K562 (cell line): ENCODE data around the gene SRF. TPM values are rescaled to one million over a fixed set of nuclear protein-coding genes. Genes with fewer than 3 reads are reported as not detected.

Experiments used
- DACH1 ChIP-seq: fragments of 450-650 bp; IDR thresholded peaks from 2 replicates; pipeline ENCODE4 v1.6.1; 2018; ENCODE audit not compliant: partially characterized antibody
- ETV5 ChIP-seq: sonication (generic); formaldehyde crosslinking; IDR thresholded peaks from 2 replicates; pipeline ENCODE4 v1.4.0; 2020; ENCODE audit warnings: low read depth, mild to moderate bottlenecking, missing genetic modification reagents
- FOXA1 ChIP-seq: fragments of 450-650 bp; IDR thresholded peaks from 2 replicates; pipeline ENCODE4 v1.6.1; 2016; ENCODE audit warnings: mild to moderate bottlenecking, borderline replicate concordance
- FOXK1 ChIP-seq: sonication (generic); formaldehyde crosslinking; IDR thresholded peaks from 2 replicates; pipeline ENCODE4 v1.8.0; 2022; ENCODE audit warnings: missing genetic modification reagents, mild to moderate bottlenecking, borderline replicate concordance
- FOXK2 ChIP-seq, 2 experiments: fragments of 450-650 bp; IDR thresholded peaks in 1 of 2; conservative IDR thresholded peaks in 1 of 2; 2 replicates each; pipeline ENCODE4 v1.6.1; 2016; ENCODE audit warnings: low read depth in 2 of 2, mild to moderate bottlenecking in 1 of 2
- IRF2 ChIP-seq: sonication (generic); formaldehyde crosslinking; IDR thresholded peaks from 2 replicates; pipeline ENCODE4 v1.8.1; 2022; ENCODE audit warnings: mild to moderate bottlenecking, missing genetic modification reagents
- KDM1A ChIP-seq, 2 experiments: fragments of 450-650 bp; IDR thresholded peaks; 2 replicates each; pipeline ENCODE4 v1.6.1; 2016; ENCODE audit warnings: mild to moderate bottlenecking in 2 of 2
- KLF13 ChIP-seq: fragments of 450-650 bp; IDR thresholded peaks from 2 replicates; pipeline ENCODE4 v1.6.1; 2016; ENCODE audit warnings: missing genetic modification characterization, low read depth, mild to moderate bottlenecking, missing compliant biosample characterization, moderate library complexity, borderline replicate concordance
- SRSF3 ChIP-seq: fragments of 200-400 bp; formaldehyde crosslinking; IDR thresholded peaks from 2 replicates; pipeline ENCODE4 v1.6.1; 2016; ENCODE audit warnings: mild to moderate bottlenecking, low read length, moderate library complexity; ENCODE audit not compliant: insufficient read depth
- TAF7 ChIP-seq: fragments of 450-650 bp; IDR thresholded peaks from 2 replicates; pipeline ENCODE4 v1.6.1; 2016; ENCODE audit warnings: missing genetic modification characterization, missing compliant biosample characterization
- TARDBP ChIP-seq: fragments of 450-650 bp; IDR thresholded peaks from 2 replicates; pipeline ENCODE4 v1.6.1; 2016
- XRCC5 ChIP-seq: fragments of 200-400 bp; formaldehyde crosslinking; IDR thresholded peaks from 2 replicates; pipeline ENCODE4 v1.6.1; 2017; ENCODE audit warnings: low read depth, mild to moderate bottlenecking, low read length
- ZFP36 ChIP-seq: fragments of 150-350 bp; IDR thresholded peaks from 2 replicates; pipeline ENCODE4 v1.6.1; 2018; ENCODE audit warnings: low read length, low read depth; ENCODE audit not compliant: partially characterized antibody
- ZNF282 ChIP-seq: sonication (generic); formaldehyde crosslinking; IDR thresholded peaks from 2 replicates; pipeline ENCODE4 v1.8.1; 2023; ENCODE audit warnings: missing genetic modification reagents
- ZNF324 ChIP-seq: fragments of 250-450 bp; sonication (Bioruptor Pico); IDR thresholded peaks from 2 replicates; pipeline ENCODE4 v1.4.0; 2020; ENCODE audit warnings: mild to moderate bottlenecking
- ZNF354B ChIP-seq: fragments of 250-450 bp; sonication (Bioruptor Pico); IDR thresholded peaks from 2 replicates; pipeline ENCODE4 v1.4.0; 2020
- ZNF408 ChIP-seq: fragments of 250-450 bp; sonication (Bioruptor Pico); IDR thresholded peaks from 2 replicates; pipeline ENCODE4 v1.4.0; 2020; ENCODE audit warnings: low read depth, mild to moderate bottlenecking, moderate library complexity
- ZNF584 ChIP-seq: fragments of 200-800 bp; sonication (Bioruptor generic); IDR thresholded peaks from 2 replicates; pipeline ENCODE4 v1.6.1; 2016; ENCODE audit warnings: low read depth, mild to moderate bottlenecking, missing genetic modification characterization, missing compliant biosample characterization
- ZNF76 ChIP-seq: fragments of 250-450 bp; sonication (Bioruptor Pico); IDR thresholded peaks from 2 replicates; pipeline ENCODE4 v1.4.0; 2020; ENCODE audit warnings: mild to moderate bottlenecking, moderate library complexity, borderline replicate concordance
- ZNF79 ChIP-seq: fragments of 250-450 bp; sonication (Bioruptor Pico); IDR thresholded peaks from 2 replicates; pipeline ENCODE4 v1.4.0; 2020; ENCODE audit warnings: low read depth, mild to moderate bottlenecking, moderate library complexity
- ZZZ3 ChIP-seq: fragments of 450-650 bp; IDR thresholded peaks from 2 replicates; pipeline ENCODE4 v1.6.1; 2016; ENCODE audit warnings: antibody characterized with exemption, mild to moderate bottlenecking, moderate library complexity
- polyA plus RNA-seq, 8 experiments: library from polyadenylated mRNA; depleted of rRNA in 4 of 8; stranded (reverse) in 5 of 8; unstranded in 3 of 8; fragments of >200 nt; fragmentation: Nextera tagmentation in 2 of 8; fragmentation: Illumina TruSeq in 1 of 8; extraction: Ambion mirVana in 2 of 8; extraction: Trizol in 1 of 8; gene quantifications; 2 replicates each; pipeline versions ENCODE4 v1.2.1 to v1.2.3, GENCODE V29; 2011 to 2014; ENCODE audit warnings: inconsistent platforms in 1 of 8, missing spikeins in 1 of 8
- total RNA-seq, 7 experiments: library from RNA; depleted of rRNA in 6 of 7; stranded (reverse); fragments of >200 nt in 6 of 7; fragmentation: Illumina TruSeq in 2 of 7; extraction: Trizol in 2 of 7; gene quantifications; 2 replicates each; pipeline versions ENCODE4 v1.2.1 to v1.2.3, GENCODE V29; 2011 to 2021; ENCODE audit warnings: low replicate concordance in 1 of 7
- TF ChIP-seq, protein P1 (sequence below): sonication (generic); formaldehyde crosslinking; IDR thresholded peaks from 2 replicates; pipeline ENCODE4 v1.8.0; 2022; ENCODE audit warnings: missing genetic modification reagents, mild to moderate bottlenecking, borderline replicate concordance
- TF ChIP-seq, protein P2 (sequence below), 3 experiments: fragments of 200-800 bp in 1 of 3; fragments of 250-450 bp in 1 of 3; fragments of 450-650 bp in 1 of 3; sonication (Bioruptor Pico) in 1 of 3; sonication (Bioruptor generic) in 1 of 3; formaldehyde crosslinking in 1 of 3; IDR thresholded peaks; 2 replicates each; pipeline versions ENCODE4 v1.6.1 to v1.8.0; 2016 to 2022; ENCODE audit warnings: mild to moderate bottlenecking in 2 of 3, missing genetic modification characterization in 2 of 3, missing compliant biosample characterization in 1 of 3, moderate library complexity in 1 of 3
- TF ChIP-seq, protein P3 (sequence below): fragments of 450-650 bp; conservative IDR thresholded peaks from 2 replicates; pipeline ENCODE4 v1.6.1; 2016; ENCODE audit warnings: missing genetic modification characterization, low read depth, mild to moderate bottlenecking, control low read depth, missing compliant biosample characterization

Gene SRF
- total and polyA plus RNA-seq, 9 of the 15 experiments (the other 6 are each of a cell fraction or from before 2014, with no cell fraction given), result 2.5 to 37.0 (median 24.6) TPM

DNA sequence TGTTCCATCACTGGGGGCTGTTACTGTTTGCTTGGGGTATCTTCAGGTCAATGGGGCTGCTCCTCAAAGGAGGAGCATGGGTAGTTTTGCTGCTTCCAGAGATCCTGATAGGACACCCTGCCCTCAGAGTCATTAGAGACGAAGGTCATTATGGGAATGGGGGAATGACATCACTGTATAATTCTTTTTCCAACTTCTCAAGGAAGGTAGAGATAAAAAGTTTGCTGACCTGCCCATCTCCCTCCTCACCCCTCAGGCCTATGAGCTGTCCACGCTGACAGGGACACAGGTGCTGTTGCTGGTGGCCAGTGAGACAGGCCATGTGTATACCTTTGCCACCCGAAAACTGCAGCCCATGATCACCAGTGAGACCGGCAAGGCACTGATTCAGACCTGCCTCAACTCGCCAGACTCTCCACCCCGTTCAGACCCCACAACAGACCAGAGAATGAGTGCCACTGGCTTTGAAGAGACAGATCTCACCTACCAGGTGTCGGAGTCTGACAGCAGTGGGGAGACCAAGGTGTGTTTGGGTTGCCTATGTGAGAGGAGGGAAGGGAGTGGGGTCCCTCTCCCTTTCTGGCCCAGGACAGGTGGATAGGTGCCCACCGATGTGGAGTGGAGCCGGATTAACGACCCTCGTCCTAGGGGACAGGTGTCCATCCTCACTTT is 2.7 kb downstream of the SRF start (continued):
- TF ChIP-seq, protein P1, sequence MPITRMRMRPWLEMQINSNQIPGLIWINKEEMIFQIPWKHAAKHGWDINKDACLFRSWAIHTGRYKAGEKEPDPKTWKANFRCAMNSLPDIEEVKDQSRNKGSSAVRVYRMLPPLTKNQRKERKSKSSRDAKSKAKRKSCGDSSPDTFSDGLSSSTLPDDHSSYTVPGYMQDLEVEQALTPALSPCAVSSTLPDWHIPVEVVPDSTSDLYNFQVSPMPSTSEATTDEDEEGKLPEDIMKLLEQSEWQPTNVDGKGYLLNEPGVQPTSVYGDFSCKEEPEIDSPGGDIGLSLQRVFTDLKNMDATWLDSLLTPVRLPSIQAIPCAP (CRISPR knock-in tag), result no peak
- TF ChIP-seq ZNF354B (no peak), KDM1A (IDR thresholded peaks at IDR 0.05) (no peak), SRSF3 (no peak), ZNF76 (no peak), DACH1 (no peak), FOXA1 (no peak), TAF7 (tag) (no peak), TARDBP (no peak), ZZZ3 (no peak), ETV5 (CRISPR knock-in tag) (no peak), ZNF584 (CRISPR knock-in tag) (no peak), ZFP36 (no peak), FOXK2 (conservative IDR thresholded peaks at IDR 0.05 in 1 of 2, IDR thresholded peaks at IDR 0.05 in 1 of 2; ENCODE audit: low read depth in 2 of 2) (no peak), ZNF282 (CRISPR knock-in tag) (no peak), ZNF79 (no peak), ZNF408 (CRISPR knock-in tag) (no peak), FOXK1 (CRISPR knock-in tag) (0 out of 2 replicates have a peak, but pooled peaks have one; percentile 34), ZNF324 (no peak), KLF13 (tag) (no peak), IRF2 (CRISPR knock-in tag) (0 out of 2 replicates have a peak, but pooled peaks have one; percentile 69), XRCC5 (no peak)
- TF ChIP-seq, protein P2, sequence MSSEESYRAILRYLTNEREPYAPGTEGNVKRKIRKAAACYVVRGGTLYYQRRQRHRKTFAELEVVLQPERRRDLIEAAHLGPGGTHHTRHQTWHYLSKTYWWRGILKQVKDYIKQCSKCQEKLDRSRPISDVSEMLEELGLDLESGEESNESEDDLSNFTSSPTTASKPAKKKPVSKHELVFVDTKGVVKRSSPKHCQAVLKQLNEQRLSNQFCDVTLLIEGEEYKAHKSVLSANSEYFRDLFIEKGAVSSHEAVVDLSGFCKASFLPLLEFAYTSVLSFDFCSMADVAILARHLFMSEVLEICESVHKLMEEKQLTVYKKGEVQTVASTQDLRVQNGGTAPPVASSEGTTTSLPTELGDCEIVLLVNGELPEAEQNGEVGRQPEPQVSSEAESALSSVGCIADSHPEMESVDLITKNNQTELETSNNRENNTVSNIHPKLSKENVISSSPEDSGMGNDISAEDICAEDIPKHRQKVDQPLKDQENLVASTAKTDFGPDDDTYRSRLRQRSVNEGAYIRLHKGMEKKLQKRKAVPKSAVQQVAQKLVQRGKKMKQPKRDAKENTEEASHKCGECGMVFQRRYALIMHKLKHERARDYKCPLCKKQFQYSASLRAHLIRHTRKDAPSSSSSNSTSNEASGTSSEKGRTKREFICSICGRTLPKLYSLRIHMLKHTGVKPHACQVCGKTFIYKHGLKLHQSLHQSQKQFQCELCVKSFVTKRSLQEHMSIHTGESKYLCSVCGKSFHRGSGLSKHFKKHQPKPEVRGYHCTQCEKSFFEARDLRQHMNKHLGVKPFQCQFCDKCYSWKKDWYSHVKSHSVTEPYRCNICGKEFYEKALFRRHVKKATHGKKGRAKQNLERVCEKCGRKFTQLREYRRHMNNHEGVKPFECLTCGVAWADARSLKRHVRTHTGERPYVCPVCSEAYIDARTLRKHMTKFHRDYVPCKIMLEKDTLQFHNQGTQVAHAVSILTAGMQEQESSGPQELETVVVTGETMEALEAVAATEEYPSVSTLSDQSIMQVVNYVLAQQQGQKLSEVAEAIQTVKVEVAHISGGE (CRISPR knock-in tag; IDR thresholded peaks at IDR 0.05), result no peak
- TF ChIP-seq, protein P3, sequence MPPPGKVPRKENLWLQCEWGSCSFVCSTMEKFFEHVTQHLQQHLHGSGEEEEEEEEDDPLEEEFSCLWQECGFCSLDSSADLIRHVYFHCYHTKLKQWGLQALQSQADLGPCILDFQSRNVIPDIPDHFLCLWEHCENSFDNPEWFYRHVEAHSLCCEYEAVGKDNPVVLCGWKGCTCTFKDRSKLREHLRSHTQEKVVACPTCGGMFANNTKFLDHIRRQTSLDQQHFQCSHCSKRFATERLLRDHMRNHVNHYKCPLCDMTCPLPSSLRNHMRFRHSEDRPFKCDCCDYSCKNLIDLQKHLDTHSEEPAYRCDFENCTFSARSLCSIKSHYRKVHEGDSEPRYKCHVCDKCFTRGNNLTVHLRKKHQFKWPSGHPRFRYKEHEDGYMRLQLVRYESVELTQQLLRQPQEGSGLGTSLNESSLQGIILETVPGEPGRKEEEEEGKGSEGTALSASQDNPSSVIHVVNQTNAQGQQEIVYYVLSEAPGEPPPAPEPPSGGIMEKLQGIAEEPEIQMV (tag), result no peak
